K562 (cell line): ENCODE results near the gene CCNL2. TPM values are rescaled to one million over a fixed set of nuclear protein-coding genes. Genes with fewer than 3 reads are reported as not detected.

Experiments used
- CBX3 ChIP-seq, 2 experiments: IDR thresholded peaks; 1 replicate in 1 of 2; 2 replicates in 1 of 2; pipeline ENCODE4 v1.6.1; 2012; ENCODE audit warnings: inconsistent platforms in 2 of 2, low read length in 2 of 2, borderline replicate concordance in 1 of 2, control low read depth in 1 of 2
- ELK1 ChIP-seq: sonication (generic); formaldehyde crosslinking; IDR thresholded peaks from 2 replicates; pipeline ENCODE4 v1.8.1; 2022; ENCODE audit warnings: missing genetic modification reagents
- NONO ChIP-seq, 2 experiments: fragments of 200-400 bp in 1 of 2; fragments of 450-650 bp in 1 of 2; formaldehyde crosslinking in 1 of 2; IDR thresholded peaks; 2 replicates each; pipeline ENCODE4 v1.6.1; 2017; ENCODE audit warnings: low read depth in 2 of 2, mild to moderate bottlenecking in 2 of 2, moderate library complexity in 2 of 2, low read length in 1 of 2
- NR4A1 ChIP-seq, 2 experiments: fragments of 250-450 bp in 1 of 2; fragments of 450-650 bp in 1 of 2; sonication (Bioruptor Pico) in 1 of 2; IDR thresholded peaks; 2 replicates each; pipeline versions ENCODE4 v1.4.0 to v1.6.1; 2016 to 2020; ENCODE audit warnings: mild to moderate bottlenecking in 2 of 2, missing compliant biosample characterization in 1 of 2, missing genetic modification characterization in 1 of 2, moderate library complexity in 1 of 2
- SIN3A ChIP-seq, 2 experiments: fragments of 150-350 bp in 1 of 2; IDR thresholded peaks; 2 replicates each; pipeline ENCODE4 v1.6.1; 2011 to 2016; ENCODE audit warnings: borderline replicate concordance in 2 of 2, low read depth in 2 of 2, low read length in 2 of 2, mild to moderate bottlenecking in 2 of 2, moderate library complexity in 2 of 2; ENCODE audit not compliant: control insufficient read depth in 1 of 2
- YY1 ChIP-seq, 3 experiments: IDR thresholded peaks; 2 replicates each; pipeline ENCODE4 v1.6.1; 2011; ENCODE audit warnings: low read length in 2 of 3, mild to moderate bottlenecking in 2 of 3, moderate library complexity in 2 of 3, borderline replicate concordance in 1 of 3, control low read depth in 1 of 3, low read depth in 1 of 3; ENCODE audit not compliant: insufficient read depth in 3 of 3, insufficient replicate concordance in 2 of 3, control insufficient read depth in 1 of 3, insufficient read length in 1 of 3; ENCODE audit errors: extremely low read depth in 1 of 3
- ZBTB40 ChIP-seq, 2 experiments: fragments of 450-650 bp in 1 of 2; sonication (generic) in 1 of 2; formaldehyde crosslinking in 1 of 2; IDR thresholded peaks; 2 replicates each; pipeline versions ENCODE4 v1.7.1 to v1.9.0; 2016 to 2022; ENCODE audit warnings: inconsistent platforms in 1 of 2, mild to moderate bottlenecking in 1 of 2, missing genetic modification reagents in 1 of 2
- ZFX ChIP-seq: sonication (generic); formaldehyde crosslinking; IDR thresholded peaks from 2 replicates; pipeline ENCODE4 v1.8.0; 2022; ENCODE audit warnings: mild to moderate bottlenecking, missing genetic modification reagents, moderate library complexity
- ZNF311 ChIP-seq: fragments of 250-450 bp; sonication (Bioruptor Pico); IDR thresholded peaks from 2 replicates; pipeline ENCODE4 v1.4.0; 2020; ENCODE audit warnings: mild to moderate bottlenecking, moderate library complexity
- polyA plus RNA-seq, 8 experiments: library from polyadenylated mRNA; depleted of rRNA in 4 of 8; stranded (reverse) in 5 of 8; unstranded in 3 of 8; fragments of >200 nt; fragmentation: Nextera tagmentation in 2 of 8; fragmentation: Illumina TruSeq in 1 of 8; extraction: Ambion mirVana in 2 of 8; extraction: Trizol in 1 of 8; gene quantifications; 2 replicates each; pipeline versions ENCODE4 v1.2.1 to v1.2.3, GENCODE V29; 2011 to 2014; ENCODE audit warnings: inconsistent platforms in 1 of 8, missing spikeins in 1 of 8
- total RNA-seq, 7 experiments: library from RNA; depleted of rRNA in 6 of 7; stranded (reverse); fragments of >200 nt in 6 of 7; fragmentation: Illumina TruSeq in 2 of 7; extraction: Trizol in 2 of 7; gene quantifications; 2 replicates each; pipeline versions ENCODE4 v1.2.1 to v1.2.3, GENCODE V29; 2011 to 2021; ENCODE audit warnings: low replicate concordance in 1 of 7
- TF ChIP-seq, protein P1 (sequence below), 2 experiments: IDR thresholded peaks; 2 replicates each; pipeline ENCODE4 v1.6.1; 2011; ENCODE audit warnings: borderline replicate concordance in 1 of 2, control low read depth in 1 of 2, low read depth in 1 of 2, low read length in 1 of 2, mild to moderate bottlenecking in 1 of 2, mixed read lengths in 1 of 2, moderate library complexity in 1 of 2; ENCODE audit not compliant: insufficient read depth in 1 of 2, insufficient read length in 1 of 2, poor library complexity in 1 of 2, severe bottlenecking in 1 of 2; ENCODE audit errors: extremely low read depth in 1 of 2

CCNL2 gene
- total and polyA plus RNA-seq, 9 of the 15 experiments (the other 6 are each of a cell fraction or from before 2014, with no cell fraction given) = 2.8 to 287 (median 94.5) TPM

GRCh38 chr1:1348420-1349255 is 50.5 kb downstream of the CCNL2 start (continued):
- TF ChIP-seq ZFX (CRISPR knock-in tag) (no peak; the same call in 1 of the 2 replicates), ZNF311 (CRISPR knock-in tag) (no peak), ZBTB40 (IDR thresholded peaks at IDR 0.05) (0 out of 2 replicates have a peak, but pooled peaks have one; percentile 42), ZBTB40 (CRISPR knock-in tag; IDR thresholded peaks at IDR 0.05) (no peak), YY1 (IDR thresholded peaks at IDR 0.05; ENCODE audit: borderline replicate concordance in 1 of 3, control insufficient read depth in 1 of 3, extremely low read depth in 1 of 3, insufficient read depth in 3 of 3, insufficient read length in 1 of 3, insufficient replicate concordance in 2 of 3, low read depth in 1 of 3, low read length in 2 of 3) (peak in 1 of 3 experiments; percentile 53), CBX3 (IDR thresholded peaks at IDR 0.05; ENCODE audit: borderline replicate concordance in 1 of 2, low read length in 2 of 2) (no peak), ELK1 (0 out of 2 replicates have a peak, but pooled peaks have one; percentile 74), SIN3A (IDR thresholded peaks at IDR 0.05; ENCODE audit: borderline replicate concordance in 2 of 2, control insufficient read depth in 1 of 2, low read depth in 2 of 2, low read length in 2 of 2) (peak; percentile 27 to 56; a peak in 1 of 4 replicates), NONO (IDR thresholded peaks at IDR 0.05; ENCODE audit: low read depth in 2 of 2, low read length in 1 of 2) (0 out of 4 replicates have a peak, but pooled peaks of 1 of the 2 experiments have one; percentile 70), NR4A1 (CRISPR knock-in tag; IDR thresholded peaks at IDR 0.05) (no peak), NR4A1 (tag; IDR thresholded peaks at IDR 0.05) (0 out of 2 replicates have a peak, but pooled peaks have one; percentile 36)
- TF ChIP-seq, protein P1, sequence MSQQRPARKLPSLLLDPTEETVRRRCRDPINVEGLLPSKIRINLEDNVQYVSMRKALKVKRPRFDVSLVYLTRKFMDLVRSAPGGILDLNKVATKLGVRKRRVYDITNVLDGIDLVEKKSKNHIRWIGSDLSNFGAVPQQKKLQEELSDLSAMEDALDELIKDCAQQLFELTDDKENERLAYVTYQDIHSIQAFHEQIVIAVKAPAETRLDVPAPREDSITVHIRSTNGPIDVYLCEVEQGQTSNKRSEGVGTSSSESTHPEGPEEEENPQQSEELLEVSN (IDR thresholded peaks at IDR 0.05; ENCODE audit: borderline replicate concordance in 1 of 2, extremely low read depth in 1 of 2, insufficient read depth in 1 of 2, insufficient read length in 1 of 2, low read depth in 1 of 2, low read length in 1 of 2, poor library complexity in 1 of 2, severe bottlenecking in 1 of 2) = peak; percentile 26
